ENCODE measurements around the gene ITGAL.
A peak's percentile ranks its signal among the peaks of the same experiment; 100 is the strongest.
"Not testable (repeated sequence)": the region's sequence is repeated elsewhere in the genome, so short reads cannot be mapped to it uniquely, and the experiment has no call there.

ITGAL gene

GRCh38 chr16:30503403-30504296, 31.1 kb downstream of the ITGAL start:
- Mint-ChIP-seq H3K9me3 (ENCODE audit: low read depth) (no peaks in the 10 kb centered on the region), H3K4me3 (no peak overlapping the region), H3K27ac (peak overlapping the region; percentile 89), H3K36me3 (peaks cover 5% of the 10 kb centered on the region), H3K4me1 (ENCODE audit: low read depth) (peaks cover 7% of the 10 kb centered on the region), H3K27me3 (no peaks in the 10 kb centered on the region)

DNA sequence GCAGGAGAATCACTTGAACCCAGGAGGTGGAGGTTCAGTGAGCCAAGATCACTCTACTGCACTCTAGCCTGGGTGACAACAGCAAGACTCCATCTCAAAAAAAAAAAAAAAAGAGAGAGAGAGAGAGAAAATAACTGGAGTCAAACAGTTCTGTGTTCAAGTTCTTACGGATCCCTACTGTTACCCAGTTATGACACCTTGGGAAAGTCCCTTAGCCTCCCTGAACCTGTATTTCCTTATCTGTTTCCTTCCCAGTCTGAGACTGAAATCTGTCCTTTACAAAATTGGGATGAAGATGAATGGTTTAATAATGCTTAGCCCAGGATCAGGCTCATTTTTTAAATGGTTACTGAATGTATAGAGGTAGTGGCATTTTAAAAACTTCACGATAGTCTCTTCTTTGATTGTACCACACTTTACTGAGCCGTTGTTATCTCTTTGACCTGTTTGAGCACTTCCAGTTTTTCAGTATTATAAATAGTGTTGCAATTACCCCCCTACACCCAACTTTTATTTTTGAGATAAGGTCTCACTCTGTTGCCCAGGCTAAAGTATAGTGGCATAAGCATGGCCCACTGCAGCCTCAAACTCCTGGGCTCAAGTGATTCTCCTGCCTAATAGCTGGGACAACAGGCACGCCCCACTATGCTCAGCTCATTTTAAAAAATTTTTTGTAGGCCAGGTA, 36.7 kb downstream of the ITGAL start:
- H3K4me3 Mint-ChIP-seq, result no peak overlapping the region
- H3K4me1 Mint-ChIP-seq (ENCODE audit: low read depth), result peaks cover 3% of the 10 kb centered on the region
- H3K27ac Mint-ChIP-seq, result peak overlapping the region; percentile 81
- peaks cover 8% of the 10 kb centered on the region for H3K36me3 Mint-ChIP-seq
- H3K9me3 Mint-ChIP-seq (ENCODE audit: low read depth), result no peaks in the 10 kb centered on the region
- no peaks in the 10 kb centered on the region for H3K27me3 Mint-ChIP-seq

GRCh38 chr16:30510376-30510938, 37.9 kb downstream of the ITGAL start:
- H3K4me1 Mint-ChIP-seq (ENCODE audit: low read depth), result peaks cover 5% of the 10 kb centered on the region
- no peaks in the 10 kb centered on the region for H3K27me3 Mint-ChIP-seq
- no peaks in the 10 kb centered on the region for H3K9me3 Mint-ChIP-seq (ENCODE audit: low read depth)
- H3K36me3 Mint-ChIP-seq, result peaks cover 8% of the 10 kb centered on the region
- no peak overlapping the region for H3K4me3 Mint-ChIP-seq
- peak overlapping the region; percentile 34 for H3K27ac Mint-ChIP-seq

DNA sequence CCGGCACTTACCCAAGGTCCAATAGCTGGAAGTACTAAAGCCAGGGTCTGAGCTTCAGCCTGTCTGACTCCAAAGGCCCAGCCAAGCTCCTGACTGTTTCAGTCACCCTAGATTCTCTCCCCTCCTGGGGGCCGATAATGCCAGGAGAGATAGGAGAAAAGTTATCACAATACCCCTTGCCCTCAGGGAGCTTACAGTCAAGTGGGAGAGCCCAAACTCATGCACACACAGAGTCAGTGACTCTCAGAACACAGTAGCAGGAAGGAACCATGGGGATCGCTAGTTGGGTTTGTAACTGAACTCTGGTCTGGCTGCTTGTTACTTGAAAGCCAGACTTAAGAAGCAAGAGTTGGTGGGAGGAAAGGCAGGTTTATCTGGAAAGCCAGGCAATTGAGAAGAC, 39.0 kb downstream of the ITGAL start:
- Mint-ChIP-seq H3K36me3 (peaks cover 10% of the 10 kb centered on the region), H3K9me3 (ENCODE audit: low read depth) (no peaks in the 10 kb centered on the region), H3K4me1 (ENCODE audit: low read depth) (peaks cover 7% of the 10 kb centered on the region), H3K4me3 (no peak overlapping the region), H3K27ac (peak overlapping the region; percentile 54), H3K27me3 (no peaks in the 10 kb centered on the region)

DNA sequence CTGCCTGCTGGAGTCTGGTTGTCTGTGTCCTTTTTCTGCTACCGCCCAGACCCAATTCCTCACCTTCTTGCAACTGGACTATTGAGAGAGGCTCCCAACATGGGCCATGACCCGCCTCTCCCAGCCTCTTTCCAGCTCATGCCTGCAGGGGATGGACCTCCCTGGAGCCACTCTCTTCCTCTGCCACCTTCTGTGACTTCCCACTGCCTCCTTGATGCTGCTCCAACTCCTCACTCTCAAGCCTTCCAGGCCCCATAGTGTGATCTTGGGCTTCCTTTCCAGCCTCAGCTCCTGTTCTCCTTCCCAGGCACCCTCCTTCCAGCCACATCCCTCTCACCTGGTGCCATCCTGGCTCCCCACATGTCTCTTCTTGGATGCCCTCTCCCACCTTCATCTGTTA, 42.7 kb downstream of the ITGAL start:
- peaks cover 19% of the 10 kb centered on the region for H3K4me1 Mint-ChIP-seq (ENCODE audit: low read depth)
- H3K36me3 Mint-ChIP-seq, result peaks cover 12% of the 10 kb centered on the region
- no peaks in the 10 kb centered on the region for H3K27me3 Mint-ChIP-seq
- H3K4me3 Mint-ChIP-seq, result no peak overlapping the region
- peak overlapping the region; percentile 66 for H3K27ac Mint-ChIP-seq
- H3K9me3 Mint-ChIP-seq (ENCODE audit: low read depth), result no peaks in the 10 kb centered on the region

DNA sequence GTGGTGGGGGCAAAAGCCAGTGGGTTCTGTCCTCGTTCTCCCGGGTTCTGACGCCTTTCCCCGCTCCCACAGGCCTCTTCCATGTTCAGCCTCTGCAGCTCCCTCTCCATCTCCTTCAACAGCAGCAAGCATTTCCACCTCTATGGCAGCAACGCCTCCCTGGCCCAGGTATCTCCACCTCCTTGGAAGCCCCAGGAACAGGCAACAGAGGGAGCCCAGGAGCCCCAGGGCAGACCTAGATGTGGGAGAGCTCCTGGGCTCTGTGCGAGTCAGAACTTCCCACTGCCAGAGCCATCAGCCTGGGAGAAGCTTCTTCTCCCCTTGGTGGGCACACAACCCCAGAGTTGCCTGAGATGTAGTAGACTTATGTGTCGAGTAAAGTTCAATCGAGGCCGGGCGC, 46.0 kb downstream of the ITGAL start:
- Mint-ChIP-seq H3K9me3 (ENCODE audit: low read depth) (no peaks in the 10 kb centered on the region), H3K27ac (peak overlapping the region; percentile 79), H3K36me3 (peaks cover 13% of the 10 kb centered on the region)

GRCh38 chr16:30519120-30520049, 46.8 kb downstream of the ITGAL start:
- Mint-ChIP-seq H3K4me3 (no peak overlapping the region), H3K27ac (peak overlapping the region; percentile 79), H3K27me3 (no peaks in the 10 kb centered on the region), H3K36me3 (peaks cover 13% of the 10 kb centered on the region), H3K4me1 (ENCODE audit: low read depth) (peaks cover 22% of the 10 kb centered on the region), H3K9me3 (ENCODE audit: low read depth) (no peaks in the 10 kb centered on the region)

More for the DNA sequence above, 46.0 kb downstream of the ITGAL start:
- Mint-ChIP-seq H3K27me3 (no peaks in the 10 kb centered on the region), H3K4me1 (ENCODE audit: low read depth) (peaks cover 22% of the 10 kb centered on the region), H3K4me3 (no peak overlapping the region)

- Mint-ChIP-seq H3K4me3 (no peak overlapping the region), H3K27me3 (no peaks in the 10 kb centered on the region), H3K4me1 (ENCODE audit: low read depth) (peaks cover 20% of the 10 kb centered on the region), H3K9me3 (ENCODE audit: low read depth) (no peaks in the 10 kb centered on the region), H3K27ac (no peak overlapping the region), H3K36me3 (peaks cover 8% of the 10 kb centered on the region)
Observed at GRCh38 chr16:30521476-30521872, 48.9 kb downstream of the ITGAL start.

- Mint-ChIP-seq H3K27me3 (no peaks in the 10 kb centered on the region), H3K9me3 (ENCODE audit: low read depth) (no peaks in the 10 kb centered on the region), H3K36me3 (peaks cover 6% of the 10 kb centered on the region), H3K4me3 (no peak overlapping the region), H3K4me1 (ENCODE audit: low read depth) (peaks cover 19% of the 10 kb centered on the region), H3K27ac (peak overlapping the region; percentile 70)
Observed at GRCh38 chr16:30521873-30522641, 49.5 kb downstream of the ITGAL start.

GRCh38 chr16:30522702-30523463, 50.3 kb downstream of the ITGAL start:
- peaks cover 23% of the 10 kb centered on the region for H3K4me1 Mint-ChIP-seq (ENCODE audit: low read depth)
- H3K36me3 Mint-ChIP-seq; H3K27me3 Mint-ChIP-seq; H3K4me3 Mint-ChIP-seq; H3K9me3 Mint-ChIP-seq (ENCODE audit: low read depth): not testable (repeated sequence)
- peak overlapping the region; percentile 46 for H3K27ac Mint-ChIP-seq

DNA sequence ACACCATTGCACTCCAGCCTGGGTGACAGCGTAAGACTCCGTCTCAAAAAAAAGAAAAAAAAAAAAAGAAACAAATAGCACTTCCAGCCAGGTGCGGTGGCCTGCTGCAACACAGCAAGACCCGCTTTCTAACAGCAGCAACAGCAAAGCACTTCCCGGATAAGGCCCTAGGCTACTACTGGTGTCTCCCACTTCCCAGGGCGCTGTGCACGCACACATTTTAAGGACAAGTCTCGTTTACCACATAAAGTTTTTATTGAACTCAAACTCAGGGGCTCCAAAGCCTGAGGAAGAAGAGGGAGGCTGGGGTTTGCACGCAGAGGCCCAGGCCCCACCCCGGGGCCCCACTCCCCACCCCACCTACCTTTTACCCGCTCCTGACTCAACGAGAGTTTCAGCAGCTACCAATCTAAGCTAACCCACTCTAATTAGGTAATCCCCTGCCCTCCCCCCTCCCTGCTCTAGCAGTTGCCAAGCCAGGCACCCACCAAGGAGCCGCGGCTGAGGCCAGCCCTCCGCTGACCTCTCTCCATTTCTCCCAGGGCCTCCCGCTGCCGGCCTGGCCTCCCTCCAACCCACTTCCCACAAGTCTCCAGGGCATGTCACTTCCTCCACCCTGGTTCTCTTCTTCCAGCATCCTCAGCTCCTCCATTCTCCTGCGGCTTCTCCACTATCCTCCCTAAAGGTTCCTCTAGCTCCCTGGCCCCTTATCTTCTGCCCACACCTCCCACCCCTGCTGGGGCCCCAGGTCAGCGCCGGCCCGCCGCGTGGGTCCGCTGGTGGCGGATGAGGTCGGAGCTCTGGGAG, 51.4 kb downstream of the ITGAL start:
- Mint-ChIP-seq H3K36me3 (peaks cover 6% of the 10 kb centered on the region), H3K27ac (peak overlapping the region; percentile 34), H3K27me3 (no peaks in the 10 kb centered on the region), H3K4me1 (ENCODE audit: low read depth) (peaks cover 22% of the 10 kb centered on the region), H3K9me3 (ENCODE audit: low read depth) (no peaks in the 10 kb centered on the region), H3K4me3 (no peak overlapping the region)

DNA sequence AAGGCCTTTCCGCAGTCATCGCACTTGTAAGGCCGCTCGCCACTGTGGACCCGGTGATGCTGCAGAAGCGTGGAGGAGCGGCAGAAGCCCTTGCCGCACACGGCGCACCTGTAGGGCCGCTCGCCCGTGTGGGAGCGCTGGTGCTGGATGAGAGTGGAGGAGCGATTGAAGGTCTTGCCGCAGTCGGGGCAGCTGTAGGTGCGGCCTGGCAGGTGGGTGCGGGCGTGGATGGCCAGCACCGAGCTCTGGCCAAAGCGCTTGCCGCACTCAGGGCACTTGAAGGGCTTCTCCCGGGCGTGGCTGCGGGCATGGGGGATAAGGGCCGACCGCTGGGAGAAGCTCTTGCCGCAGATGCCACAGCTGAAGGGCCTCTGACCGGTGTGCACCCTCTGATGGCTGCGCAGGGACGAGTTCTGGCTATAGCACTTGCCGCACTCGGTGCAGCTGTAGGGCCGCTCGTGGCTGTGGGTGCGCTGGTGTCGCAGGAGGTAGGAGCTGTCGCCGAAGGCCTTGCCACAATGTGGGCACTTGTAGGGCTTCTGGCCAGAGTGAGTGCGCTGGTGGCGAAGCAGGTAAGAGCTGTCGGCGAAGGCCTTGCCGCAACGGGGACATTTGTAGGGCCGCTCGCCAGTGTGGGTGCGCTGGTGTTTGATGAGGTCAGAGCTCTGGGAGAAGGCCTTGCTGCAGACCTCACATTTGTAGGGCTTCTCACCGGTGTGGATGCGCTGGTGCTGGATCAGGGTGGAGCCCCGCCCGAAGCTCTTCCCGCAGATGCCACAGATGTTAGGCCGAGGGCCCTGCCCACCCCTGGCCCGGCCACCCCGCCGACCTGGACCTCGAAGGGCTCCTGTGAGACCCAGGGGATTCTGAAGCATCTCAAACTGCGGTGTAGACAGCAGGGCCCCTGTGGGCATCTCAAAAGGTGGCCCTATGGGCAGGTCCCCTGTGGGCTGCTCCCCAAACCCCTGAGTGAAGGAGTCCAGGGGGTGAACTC, 52.3 kb downstream of the ITGAL start:
- H3K4me3 Mint-ChIP-seq, result peak overlapping the region; percentile 35
- no peaks in the 10 kb centered on the region for H3K9me3 Mint-ChIP-seq (ENCODE audit: low read depth)
- H3K27ac Mint-ChIP-seq, result no peak overlapping the region
- peaks cover 6% of the 10 kb centered on the region for H3K36me3 Mint-ChIP-seq
- peaks cover 18% of the 10 kb centered on the region for H3K4me1 Mint-ChIP-seq (ENCODE audit: low read depth)
- H3K27me3 Mint-ChIP-seq, result no peaks in the 10 kb centered on the region
